ENCODE data around the gene TACC2.

Gene TACC2

DNA sequence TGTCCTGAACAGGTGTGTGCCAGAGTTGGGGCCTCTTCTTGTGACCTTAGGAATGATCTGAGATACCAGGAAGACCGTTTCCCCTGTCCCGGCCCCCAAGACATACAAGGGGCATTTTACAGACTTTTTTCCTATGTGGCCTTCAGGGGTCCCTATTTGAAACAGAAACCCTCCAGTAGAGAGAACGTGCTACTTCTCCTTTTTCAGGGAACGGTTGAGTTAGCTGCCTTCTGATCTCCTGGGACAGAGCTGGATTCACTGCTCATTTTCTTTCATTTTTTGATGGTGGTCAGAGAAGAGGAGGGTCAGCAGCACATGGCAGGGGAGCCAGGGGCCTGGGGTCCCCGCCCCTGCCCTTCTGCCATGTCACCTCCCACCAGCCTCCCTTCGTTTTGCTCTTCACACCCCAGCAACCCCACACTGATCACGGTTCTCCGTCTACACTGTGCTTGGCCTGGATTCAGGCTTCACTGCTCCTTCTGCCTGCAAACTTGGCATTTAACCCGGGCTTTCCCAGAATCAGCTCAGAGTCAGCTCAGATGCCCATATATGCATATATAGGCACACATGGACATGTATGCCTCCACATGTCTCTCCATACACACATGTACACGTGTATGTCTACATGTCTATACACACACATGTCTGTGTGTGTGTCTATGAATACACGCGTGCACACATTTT is 144.1 kb downstream of the TACC2 start:
- H3K27ac ChIP-seq: no peak overlapping the region
- TF ChIP-seq, protein P1, sequence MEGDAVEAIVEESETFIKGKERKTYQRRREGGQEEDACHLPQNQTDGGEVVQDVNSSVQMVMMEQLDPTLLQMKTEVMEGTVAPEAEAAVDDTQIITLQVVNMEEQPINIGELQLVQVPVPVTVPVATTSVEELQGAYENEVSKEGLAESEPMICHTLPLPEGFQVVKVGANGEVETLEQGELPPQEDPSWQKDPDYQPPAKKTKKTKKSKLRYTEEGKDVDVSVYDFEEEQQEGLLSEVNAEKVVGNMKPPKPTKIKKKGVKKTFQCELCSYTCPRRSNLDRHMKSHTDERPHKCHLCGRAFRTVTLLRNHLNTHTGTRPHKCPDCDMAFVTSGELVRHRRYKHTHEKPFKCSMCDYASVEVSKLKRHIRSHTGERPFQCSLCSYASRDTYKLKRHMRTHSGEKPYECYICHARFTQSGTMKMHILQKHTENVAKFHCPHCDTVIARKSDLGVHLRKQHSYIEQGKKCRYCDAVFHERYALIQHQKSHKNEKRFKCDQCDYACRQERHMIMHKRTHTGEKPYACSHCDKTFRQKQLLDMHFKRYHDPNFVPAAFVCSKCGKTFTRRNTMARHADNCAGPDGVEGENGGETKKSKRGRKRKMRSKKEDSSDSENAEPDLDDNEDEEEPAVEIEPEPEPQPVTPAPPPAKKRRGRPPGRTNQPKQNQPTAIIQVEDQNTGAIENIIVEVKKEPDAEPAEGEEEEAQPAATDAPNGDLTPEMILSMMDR (conservative IDR thresholded peaks at IDR 0.05): no peak

DNA sequence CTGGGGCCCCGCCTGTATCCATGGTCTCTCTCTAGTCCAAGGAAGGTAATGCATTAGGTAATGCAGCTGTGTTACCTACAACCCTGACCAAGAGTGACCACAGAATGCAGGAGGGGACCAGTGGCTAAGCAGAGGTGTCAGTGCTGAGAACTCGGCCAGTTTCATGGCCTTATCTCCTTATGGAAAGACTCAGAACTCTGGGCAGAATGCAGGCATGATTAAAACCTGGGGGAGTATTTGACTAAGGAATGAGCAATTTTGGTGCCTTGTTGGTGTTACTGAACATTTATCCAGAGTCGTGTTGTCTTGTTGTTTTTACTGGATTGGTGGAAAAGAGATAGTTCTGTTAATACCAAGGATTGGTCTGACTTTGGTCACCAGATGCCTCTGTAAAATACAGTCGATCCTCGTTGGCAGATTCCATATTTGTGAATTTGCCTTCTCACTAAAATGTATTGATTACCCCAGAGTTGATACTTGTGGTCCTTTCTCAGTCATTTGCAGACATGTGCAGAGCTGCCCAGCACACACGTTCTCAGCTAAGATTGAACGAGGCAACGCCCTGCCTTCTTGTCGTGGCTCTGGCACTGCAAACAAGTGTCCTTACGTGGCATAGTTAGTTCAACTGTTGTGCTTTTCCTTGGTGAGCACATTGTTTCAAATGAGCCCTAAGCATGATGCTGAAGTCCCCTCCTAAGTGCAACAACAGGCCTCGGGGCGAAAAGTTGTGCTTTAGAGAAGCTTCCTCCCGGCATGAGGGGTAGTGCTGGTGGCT is 146.5 kb downstream of the TACC2 start:
- H3K27ac ChIP-seq: no peak overlapping the region
- TF ChIP-seq, protein P1 (conservative IDR thresholded peaks at IDR 0.05): no peak

DNA sequence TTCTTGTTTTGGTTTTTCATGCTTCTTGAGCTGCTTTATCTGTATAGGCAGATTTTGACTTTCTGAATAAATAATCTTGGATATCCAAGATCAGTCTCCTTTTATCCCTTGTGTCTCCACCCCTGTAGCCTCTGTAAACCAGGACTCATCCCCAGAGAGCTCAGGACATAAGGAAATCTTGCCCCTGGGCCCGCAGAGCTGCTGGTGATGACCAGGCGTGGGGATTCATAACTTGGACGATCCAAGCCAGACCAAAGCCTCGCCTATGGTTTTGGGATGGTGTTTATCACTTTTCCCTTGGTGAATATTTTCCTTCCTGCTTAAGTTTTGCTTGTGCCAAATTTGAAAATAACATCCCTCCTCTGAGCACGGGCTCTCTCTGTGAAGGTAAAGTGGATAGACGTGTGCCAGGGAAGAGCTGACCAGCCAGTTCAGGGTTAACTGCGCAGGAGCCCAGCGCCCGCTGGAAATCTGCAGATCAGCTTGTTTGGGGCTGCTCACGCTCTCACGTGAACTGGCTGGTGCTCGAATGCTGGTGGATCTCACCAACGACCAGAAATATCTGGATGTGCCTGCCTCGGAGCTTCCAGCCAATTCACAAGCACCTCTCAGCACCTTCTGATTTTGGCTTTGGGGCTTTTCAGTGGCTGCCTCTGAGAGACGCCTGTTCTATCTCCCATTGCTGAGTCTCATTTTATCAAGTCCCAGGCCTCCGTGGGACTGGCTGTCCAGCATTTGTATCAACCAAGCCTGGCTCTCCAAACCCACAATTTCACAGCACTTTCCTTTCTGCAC is 150.1 kb downstream of the TACC2 start:
- TF ChIP-seq, protein P1 (conservative IDR thresholded peaks at IDR 0.05): no peak
- H3K27ac ChIP-seq: no peak overlapping the region

DNA sequence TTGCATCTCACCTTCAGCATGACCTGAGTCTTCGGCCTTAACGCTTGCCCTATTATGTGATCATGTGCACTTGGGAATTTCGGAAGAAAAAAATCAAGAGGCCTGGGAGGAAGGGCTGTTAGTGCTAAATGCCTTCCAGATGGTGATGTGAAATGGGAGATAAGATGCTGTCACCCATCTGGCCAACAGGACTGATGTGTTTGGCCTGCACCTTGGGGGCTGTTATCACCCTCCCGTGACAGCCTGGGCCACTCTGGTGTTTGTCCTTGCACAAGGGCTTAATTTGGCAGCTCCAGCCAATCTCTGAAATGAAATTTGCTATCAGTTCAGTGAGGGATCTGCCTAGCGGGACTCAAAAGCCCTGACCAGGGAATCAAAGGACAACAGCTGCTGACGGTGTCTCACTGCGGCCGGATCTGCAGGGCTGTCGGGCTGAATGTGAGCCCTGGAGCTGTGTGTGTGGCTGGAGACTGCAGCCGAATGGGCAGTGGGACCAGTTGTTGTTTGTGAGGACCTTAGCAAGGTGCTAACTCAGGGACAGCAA is 150.7 kb downstream of the TACC2 start:
- TF ChIP-seq, protein P1 (conservative IDR thresholded peaks at IDR 0.05): no peak
- H3K27ac ChIP-seq: no peak overlapping the region

DNA sequence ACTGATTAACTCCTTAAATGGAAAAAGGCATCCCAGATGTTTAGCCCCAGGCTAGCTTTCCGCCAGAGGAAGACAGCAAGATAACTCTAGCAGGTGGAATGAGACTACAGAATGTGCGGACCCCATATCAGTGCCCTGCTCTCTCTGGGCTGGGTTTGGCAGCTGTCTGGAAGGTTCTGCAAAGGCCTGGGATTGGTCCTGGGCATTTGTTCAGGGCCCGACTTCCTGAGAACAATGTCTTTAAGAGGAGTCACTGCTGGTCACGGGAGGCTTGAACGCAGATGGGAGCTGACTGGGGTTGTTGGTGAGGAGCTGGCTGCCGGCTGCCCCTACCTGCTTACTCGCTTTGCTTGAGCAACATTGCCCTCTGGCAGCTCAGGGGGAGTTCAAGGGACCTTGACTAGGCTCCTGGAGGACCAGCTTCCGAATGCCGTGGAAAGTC is 151.5 kb downstream of the TACC2 start:
- H3K27ac ChIP-seq: no peak overlapping the region
- TF ChIP-seq, protein P1 (conservative IDR thresholded peaks at IDR 0.05): no peak

DNA sequence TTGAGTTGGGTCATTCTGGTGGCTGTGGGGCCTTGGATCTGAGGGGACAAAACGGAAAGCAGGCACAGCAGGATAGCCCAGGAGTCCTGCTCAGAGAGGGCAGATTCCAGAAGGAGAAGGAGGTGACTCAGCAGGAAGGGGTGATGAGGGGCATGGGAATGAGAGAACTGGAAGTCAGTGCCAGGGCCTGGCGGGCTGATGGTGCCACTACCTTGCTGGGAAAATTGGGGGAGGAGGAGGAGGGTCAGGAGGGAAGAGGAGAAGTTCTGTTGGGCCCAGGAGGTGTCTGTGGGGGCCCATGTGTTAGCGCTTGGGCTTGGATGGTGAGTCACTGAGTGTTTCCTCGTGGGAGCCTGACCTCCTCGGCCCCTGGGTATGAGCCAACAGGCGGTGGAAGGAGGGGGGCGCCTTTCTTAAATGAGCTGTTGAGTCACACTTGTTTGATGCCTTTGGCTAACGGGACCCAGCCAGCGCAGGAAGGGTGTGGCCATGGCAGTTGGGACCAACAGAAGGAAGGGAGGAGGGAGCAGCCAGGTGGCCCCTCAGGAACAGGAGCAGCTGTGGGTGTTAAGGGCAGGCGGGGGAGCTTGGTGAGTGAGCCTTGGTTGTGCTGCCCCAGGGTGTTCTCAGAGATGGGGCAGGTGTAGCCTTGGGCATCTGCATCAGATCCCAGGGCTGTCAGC is 152.1 kb downstream of the TACC2 start:
- no peak overlapping the region for H3K27ac ChIP-seq
- TF ChIP-seq, protein P1 (conservative IDR thresholded peaks at IDR 0.05): no peak
